ENCODE measurements around the gene CD2AP. TPM values are rescaled to one million over a fixed set of nuclear protein-coding genes. Genes with fewer than 3 reads are reported as not detected.

Gene CD2AP
- total and polyA plus RNA-seq, 4 donors: 5.7 to 22.4 (median 11.5) TPM

DNA sequence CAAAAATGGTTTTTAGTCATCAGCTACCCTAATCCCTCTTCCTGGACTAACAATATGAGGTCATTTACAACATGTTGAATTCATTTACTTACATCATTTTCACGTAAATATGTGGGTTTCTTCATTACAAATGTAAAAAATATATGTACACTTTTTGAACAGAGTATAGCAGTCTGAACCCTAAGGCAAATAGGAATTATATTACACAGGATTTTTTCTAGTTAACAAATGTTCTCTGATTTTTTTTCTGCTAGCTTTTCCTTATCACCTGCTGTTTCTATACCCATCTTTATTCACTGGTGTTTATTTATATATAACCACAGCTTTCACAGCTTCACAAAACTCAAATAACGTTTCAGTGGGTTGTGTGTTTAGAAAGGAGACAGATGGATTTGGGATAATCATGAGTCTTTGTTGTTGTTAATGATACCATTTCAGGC, 21.0 kb upstream of the CD2AP start:
- Histone ChIP-seq H3K4me3 (ENCODE audit: low read depth in 1 of 3, low read length in 3 of 3) (no peak overlapping the region), H3K4me1 (ENCODE audit: control insufficient read depth in 4 of 4, insufficient read depth in 4 of 4, low read length in 3 of 4) (peaks cover 6 to 17% (median 11%) of the 10 kb centered on the region in 4 donors), H3K27ac (ENCODE audit: low read depth in 1 of 2, low read length in 2 of 2) (no peak overlapping the region), H3K9ac (ENCODE audit: low read depth in 1 of 2, low read length in 2 of 2) (no peak overlapping the region), H3K36me3 (ENCODE audit: control insufficient read depth in 4 of 4, insufficient read depth in 3 of 4, low read depth in 1 of 4, low read length in 3 of 4) (no peaks in the 10 kb centered on the region), H3K27me3 (ENCODE audit: control insufficient read depth in 4 of 4, insufficient read depth in 4 of 4, low read length in 3 of 4) (no peaks in the 10 kb centered on the region), H3K9me3 (ENCODE audit: control insufficient read depth in 4 of 4, low read length in 3 of 4) (no peaks in the 10 kb centered on the region)
- DNase-seq (ENCODE audit: low spot score): no peak
- 81% methylated on average over 2 of the region's 2 CpGs for WGBS
- TF ChIP-seq, protein P1, sequence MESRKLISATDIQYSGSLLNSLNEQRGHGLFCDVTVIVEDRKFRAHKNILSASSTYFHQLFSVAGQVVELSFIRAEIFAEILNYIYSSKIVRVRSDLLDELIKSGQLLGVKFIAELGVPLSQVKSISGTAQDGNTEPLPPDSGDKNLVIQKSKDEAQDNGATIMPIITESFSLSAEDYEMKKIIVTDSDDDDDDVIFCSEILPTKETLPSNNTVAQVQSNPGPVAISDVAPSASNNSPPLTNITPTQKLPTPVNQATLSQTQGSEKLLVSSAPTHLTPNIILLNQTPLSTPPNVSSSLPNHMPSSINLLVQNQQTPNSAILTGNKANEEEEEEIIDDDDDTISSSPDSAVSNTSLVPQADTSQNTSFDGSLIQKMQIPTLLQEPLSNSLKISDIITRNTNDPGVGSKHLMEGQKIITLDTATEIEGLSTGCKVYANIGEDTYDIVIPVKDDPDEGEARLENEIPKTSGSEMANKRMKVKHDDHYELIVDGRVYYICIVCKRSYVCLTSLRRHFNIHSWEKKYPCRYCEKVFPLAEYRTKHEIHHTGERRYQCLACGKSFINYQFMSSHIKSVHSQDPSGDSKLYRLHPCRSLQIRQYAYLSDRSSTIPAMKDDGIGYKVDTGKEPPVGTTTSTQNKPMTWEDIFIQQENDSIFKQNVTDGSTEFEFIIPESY (IDR thresholded peaks at IDR 0.05): no peak
- TF ChIP-seq NR2F2 (IDR thresholded peaks at IDR 0.05) (no peak), RAD21 (IDR thresholded peaks at IDR 0.05) (no peak), HNF4A (conservative IDR thresholded peaks at IDR 0.05) (no peak), HNF4G (IDR thresholded peaks at IDR 0.05) (no peak), RXRA (IDR thresholded peaks at IDR 0.05) (no peak), FOXA1 (IDR thresholded peaks at IDR 0.05) (no peak), GABPA (IDR thresholded peaks at IDR 0.05 in 1 of 2, conservative IDR thresholded peaks at IDR 0.05 in 1 of 2) (no peak), JUND (IDR thresholded peaks at IDR 0.05) (no peak), EGR1 (IDR thresholded peaks at IDR 0.05; ENCODE audit: low read depth in 2 of 2) (no peak)
- TF ChIP-seq, protein P2, sequence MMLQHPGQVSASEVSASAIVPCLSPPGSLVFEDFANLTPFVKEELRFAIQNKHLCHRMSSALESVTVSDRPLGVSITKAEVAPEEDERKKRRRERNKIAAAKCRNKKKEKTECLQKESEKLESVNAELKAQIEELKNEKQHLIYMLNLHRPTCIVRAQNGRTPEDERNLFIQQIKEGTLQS (IDR thresholded peaks at IDR 0.05): no peak
- TF ChIP-seq, protein P3, sequence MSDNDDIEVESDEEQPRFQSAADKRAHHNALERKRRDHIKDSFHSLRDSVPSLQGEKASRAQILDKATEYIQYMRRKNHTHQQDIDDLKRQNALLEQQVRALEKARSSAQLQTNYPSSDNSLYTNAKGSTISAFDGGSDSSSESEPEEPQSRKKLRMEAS (IDR thresholded peaks at IDR 0.05): no peak

DNA sequence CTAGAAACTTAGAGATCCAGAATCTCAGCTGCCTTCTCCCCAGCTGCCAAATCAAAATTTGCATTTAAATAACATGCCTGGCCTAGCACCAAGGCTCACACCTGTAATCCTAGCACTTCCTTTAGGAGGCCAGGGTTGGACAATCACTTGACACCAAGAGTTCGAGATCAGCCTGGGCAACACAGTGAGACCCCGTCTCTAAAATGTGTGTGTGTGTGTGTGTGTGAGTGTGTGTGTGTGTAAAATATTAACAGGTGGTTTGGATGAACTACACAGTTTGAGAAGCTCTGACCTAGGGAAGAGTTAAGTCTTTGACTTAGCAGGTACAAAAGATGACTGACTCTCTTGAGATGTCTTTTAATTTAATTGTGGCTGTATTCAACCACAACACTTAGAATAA, 20.2 kb upstream of the CD2AP start:
- Histone ChIP-seq H3K4me1 (ENCODE audit: control insufficient read depth in 4 of 4, insufficient read depth in 4 of 4, low read length in 3 of 4) (peaks cover 6 to 21% (median 11%) of the 10 kb centered on the region in 4 donors), H3K27ac (ENCODE audit: low read depth in 1 of 2, low read length in 2 of 2) (no peak overlapping the region), H3K36me3 (ENCODE audit: control insufficient read depth in 4 of 4, insufficient read depth in 3 of 4, low read depth in 1 of 4, low read length in 3 of 4) (no peaks in the 10 kb centered on the region), H3K27me3 (ENCODE audit: control insufficient read depth in 4 of 4, insufficient read depth in 4 of 4, low read length in 3 of 4) (no peaks in the 10 kb centered on the region), H3K9me3 (ENCODE audit: control insufficient read depth in 4 of 4, low read length in 3 of 4) (no peaks in the 10 kb centered on the region), H3K4me3 (ENCODE audit: low read depth in 1 of 3, low read length in 3 of 3) (no peak overlapping the region), H3K9ac (ENCODE audit: low read depth in 1 of 2, low read length in 2 of 2) (no peak overlapping the region)
- DNase-seq (ENCODE audit: low spot score): no peak
- 97% methylated on average over 2 of the region's 2 CpGs for WGBS
- TF ChIP-seq GABPA (IDR thresholded peaks at IDR 0.05 in 1 of 2, conservative IDR thresholded peaks at IDR 0.05 in 1 of 2): no peak
- TF ChIP-seq, protein P4, sequence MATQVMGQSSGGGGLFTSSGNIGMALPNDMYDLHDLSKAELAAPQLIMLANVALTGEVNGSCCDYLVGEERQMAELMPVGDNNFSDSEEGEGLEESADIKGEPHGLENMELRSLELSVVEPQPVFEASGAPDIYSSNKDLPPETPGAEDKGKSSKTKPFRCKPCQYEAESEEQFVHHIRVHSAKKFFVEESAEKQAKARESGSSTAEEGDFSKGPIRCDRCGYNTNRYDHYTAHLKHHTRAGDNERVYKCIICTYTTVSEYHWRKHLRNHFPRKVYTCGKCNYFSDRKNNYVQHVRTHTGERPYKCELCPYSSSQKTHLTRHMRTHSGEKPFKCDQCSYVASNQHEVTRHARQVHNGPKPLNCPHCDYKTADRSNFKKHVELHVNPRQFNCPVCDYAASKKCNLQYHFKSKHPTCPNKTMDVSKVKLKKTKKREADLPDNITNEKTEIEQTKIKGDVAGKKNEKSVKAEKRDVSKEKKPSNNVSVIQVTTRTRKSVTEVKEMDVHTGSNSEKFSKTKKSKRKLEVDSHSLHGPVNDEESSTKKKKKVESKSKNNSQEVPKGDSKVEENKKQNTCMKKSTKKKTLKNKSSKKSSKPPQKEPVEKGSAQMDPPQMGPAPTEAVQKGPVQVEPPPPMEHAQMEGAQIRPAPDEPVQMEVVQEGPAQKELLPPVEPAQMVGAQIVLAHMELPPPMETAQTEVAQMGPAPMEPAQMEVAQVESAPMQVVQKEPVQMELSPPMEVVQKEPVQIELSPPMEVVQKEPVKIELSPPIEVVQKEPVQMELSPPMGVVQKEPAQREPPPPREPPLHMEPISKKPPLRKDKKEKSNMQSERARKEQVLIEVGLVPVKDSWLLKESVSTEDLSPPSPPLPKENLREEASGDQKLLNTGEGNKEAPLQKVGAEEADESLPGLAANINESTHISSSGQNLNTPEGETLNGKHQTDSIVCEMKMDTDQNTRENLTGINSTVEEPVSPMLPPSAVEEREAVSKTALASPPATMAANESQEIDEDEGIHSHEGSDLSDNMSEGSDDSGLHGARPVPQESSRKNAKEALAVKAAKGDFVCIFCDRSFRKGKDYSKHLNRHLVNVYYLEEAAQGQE (IDR thresholded peaks at IDR 0.05): no peak
- TF ChIP-seq JUND (IDR thresholded peaks at IDR 0.05): no peak
- no peak for TF ChIP-seq YY1 (IDR thresholded peaks at IDR 0.05)

All from liver (tissue), 9 donors.